B cell (primary cell): ENCODE data around the gene MARS1. TPM values are rescaled to one million over a fixed set of nuclear protein-coding genes. Genes with fewer than 3 reads are reported as not detected.

Experiments
- ATAC-seq: fragments of 200-7000 bp; cut with Tn5 transposase; one replicate; pipeline ENCODE4 v1.10.0; 2021; ENCODE audit warnings: low read depth, mild to moderate bottlenecking, moderate number of reproducible peaks, moderate library complexity
- CTCF ChIA-PET: fragments of 350-600 bp; sonication (Branson Sonifier 250); formaldehyde crosslinking; loops from one replicate; lab custom pipeline; 2021; ENCODE audit warnings: antibody characterized with exemption, inconsistent platforms; lab: Charles Lee
- POLR2A ChIA-PET: fragments of 350-600 bp; sonication (Branson Sonifier 250); formaldehyde crosslinking; loops from one replicate; lab custom pipeline; 2021; ENCODE audit warnings: antibody characterized with exemption; lab: Charles Lee
- DNase-seq: peaks from one replicate; pipeline ENCODE4 v3.0.0; 2013
- H2AFZ ChIP-seq: 2 replicates; pipeline ENCODE4 v1.6.1; 2012; ENCODE audit warnings: mild to moderate bottlenecking, low read depth, low read length; ENCODE audit not compliant: insufficient read depth, poor library complexity, severe bottlenecking
- H3K27ac ChIP-seq, 2 donors: 1 replicate in 1 of 2; 2 replicates in 1 of 2; pipeline ENCODE4 v1.5.1; 2012 to 2013; ENCODE audit warnings: low read length in 2 of 2, mild to moderate bottlenecking in 2 of 2, moderate library complexity in 1 of 2
- H3K27me3 ChIP-seq, 4 experiments: fragments of 200-600 bp in 1 of 4; sonication (generic) in 1 of 4; replicated peaks in 1 of 4; 1 replicate in 2 of 4; 2 replicates in 2 of 4; pipeline versions ENCODE4 v1.6.1 to v1.7.0; 2013 to 2016; ENCODE audit warnings: low read length in 3 of 4, mild to moderate bottlenecking in 2 of 4, mixed read lengths in 1 of 4, moderate library complexity in 1 of 4; ENCODE audit not compliant: insufficient read depth in 4 of 4, control insufficient read depth in 3 of 4; ENCODE audit errors: control extremely low read depth in 1 of 4
- H3K36me3 ChIP-seq, 2 experiments: replicated peaks in 1 of 2; 1 replicate in 1 of 2; 2 replicates in 1 of 2; pipeline versions ENCODE4 v1.6.1 to v1.7.1; 2013; ENCODE audit warnings: low read length in 1 of 2; ENCODE audit not compliant: insufficient read depth in 2 of 2, control insufficient read depth in 1 of 2; ENCODE audit errors: control extremely low read depth in 1 of 2, extremely low read depth in 1 of 2
- H3K4me1 ChIP-seq, 2 donors: fragments of 200-600 bp in 1 of 2; sonication (generic) in 1 of 2; 1 replicate in 1 of 2; 2 replicates in 1 of 2; pipeline versions ENCODE4 v1.5.1 to v1.6.1; 2013 to 2017; ENCODE audit warnings: low read length in 2 of 2; ENCODE audit not compliant: control insufficient read depth in 2 of 2, insufficient read depth in 2 of 2
- H3K4me2 ChIP-seq: replicated peaks from 2 replicates; pipeline ENCODE3; 2012; ENCODE audit warnings: mild to moderate bottlenecking, low read depth, low read length; ENCODE audit not compliant: poor library complexity, severe bottlenecking
- H3K4me3 ChIP-seq, 5 experiments: fragments of 200-600 bp in 1 of 5; sonication (generic) in 1 of 5; 1 replicate in 3 of 5; 2 replicates in 2 of 5; pipeline versions ENCODE4 v1.5.1 to v1.7.0; 2011 to 2016; ENCODE audit warnings: low read length in 4 of 5, mild to moderate bottlenecking in 4 of 5, low read depth in 2 of 5, control low read depth in 1 of 5, moderate library complexity in 1 of 5; ENCODE audit not compliant: insufficient read depth in 1 of 5; ENCODE audit errors: control extremely low read depth in 1 of 5, extremely low read depth in 1 of 5
- H3K79me2 ChIP-seq: fragments of 200-600 bp; sonication (generic); one replicate; pipeline ENCODE4 v1.6.0; 2016; ENCODE audit warnings: low read length; ENCODE audit not compliant: control insufficient read depth, insufficient read depth
- H3K9ac ChIP-seq: fragments of 200-600 bp; sonication (generic); 2 replicates; pipeline ENCODE4 v1.6.1; 2017; ENCODE audit warnings: mild to moderate bottlenecking, low read length, moderate library complexity
- H3K9me3 ChIP-seq, 3 donors: one replicate each; pipeline versions ENCODE4 v1.6.1 to v1.7.1; 2013; ENCODE audit warnings: low read length in 2 of 3; ENCODE audit not compliant: control insufficient read depth in 2 of 3, insufficient read depth in 1 of 3; ENCODE audit errors: control extremely low read depth in 1 of 3
- H4K20me1 ChIP-seq: 2 replicates; pipeline ENCODE4 v1.6.0; 2012; ENCODE audit warnings: mild to moderate bottlenecking, low read length; ENCODE audit not compliant: insufficient read depth, control insufficient read depth, poor library complexity, severe bottlenecking
- H3K27ac Mint-ChIP-seq: one replicate; pipeline ENCODE4 v1.8.0; 2021; ENCODE audit warnings: mixed read lengths
- H3K27me3 Mint-ChIP-seq: one replicate; pipeline ENCODE4 v1.8.0; 2021; ENCODE audit warnings: mixed read lengths
- H3K4me1 Mint-ChIP-seq: one replicate; pipeline ENCODE4 v1.8.0; 2021; ENCODE audit warnings: mixed read lengths
- H3K4me3 Mint-ChIP-seq: one replicate; pipeline ENCODE4 v1.8.0; 2021; ENCODE audit warnings: mixed read lengths
- H3K9me3 Mint-ChIP-seq: one replicate; pipeline ENCODE4 v1.8.0; 2022; ENCODE audit warnings: mixed read lengths; ENCODE audit not compliant: insufficient read depth
- CTCF ChIP-seq: fragments of 200-600 bp; IDR thresholded peaks from one replicate; pipeline ENCODE4 v1.8.0; 2022; ENCODE audit warnings: antibody characterized with exemption, mild to moderate bottlenecking
- EZH2 ChIP-seq: IDR thresholded peaks from 2 replicates; pipeline ENCODE4 v1.6.1; 2012; ENCODE audit warnings: borderline replicate concordance, low read depth, mild to moderate bottlenecking, moderate library complexity, low read length; ENCODE audit not compliant: insufficient read depth, poor library complexity, severe bottlenecking
- WGBS: methylation state at CpG from one replicate; pipeline ENCODE4 v1.1.5; 2013; ENCODE audit warnings: missing lambda C conversion rate; ENCODE audit not compliant: insufficient coverage; 5-methylcytosine and 5-hydroxymethylcytosine counted together
- intact Hi-C: fragments of 100-400 bp; cut with micrococcal nuclease; formaldehyde crosslinking; loops from one replicate; pipeline ENCODE4 v1.10.0; 2022
- polyA plus RNA-seq: library from polyadenylated mRNA; depleted of rRNA; stranded (reverse); fragments of >200 nt; gene quantifications from 2 replicates; pipeline ENCODE4 v1.2.3, GENCODE V29; 2012
- total RNA-seq, 2 donors: library from RNA; stranded (reverse); fragments of 120-200 nt in 1 of 2; gene quantifications; 1 replicate in 1 of 2; 2 replicates in 1 of 2; pipeline versions ENCODE4 v1.2.3 to v1.2.4, GENCODE V29; 2013 to 2022

MARS1 gene
- total and polyA plus RNA-seq, 2 donors (not counting 1 experiment from before 2014, with no cell fraction given) = 158 to 193 TPM

DNA sequence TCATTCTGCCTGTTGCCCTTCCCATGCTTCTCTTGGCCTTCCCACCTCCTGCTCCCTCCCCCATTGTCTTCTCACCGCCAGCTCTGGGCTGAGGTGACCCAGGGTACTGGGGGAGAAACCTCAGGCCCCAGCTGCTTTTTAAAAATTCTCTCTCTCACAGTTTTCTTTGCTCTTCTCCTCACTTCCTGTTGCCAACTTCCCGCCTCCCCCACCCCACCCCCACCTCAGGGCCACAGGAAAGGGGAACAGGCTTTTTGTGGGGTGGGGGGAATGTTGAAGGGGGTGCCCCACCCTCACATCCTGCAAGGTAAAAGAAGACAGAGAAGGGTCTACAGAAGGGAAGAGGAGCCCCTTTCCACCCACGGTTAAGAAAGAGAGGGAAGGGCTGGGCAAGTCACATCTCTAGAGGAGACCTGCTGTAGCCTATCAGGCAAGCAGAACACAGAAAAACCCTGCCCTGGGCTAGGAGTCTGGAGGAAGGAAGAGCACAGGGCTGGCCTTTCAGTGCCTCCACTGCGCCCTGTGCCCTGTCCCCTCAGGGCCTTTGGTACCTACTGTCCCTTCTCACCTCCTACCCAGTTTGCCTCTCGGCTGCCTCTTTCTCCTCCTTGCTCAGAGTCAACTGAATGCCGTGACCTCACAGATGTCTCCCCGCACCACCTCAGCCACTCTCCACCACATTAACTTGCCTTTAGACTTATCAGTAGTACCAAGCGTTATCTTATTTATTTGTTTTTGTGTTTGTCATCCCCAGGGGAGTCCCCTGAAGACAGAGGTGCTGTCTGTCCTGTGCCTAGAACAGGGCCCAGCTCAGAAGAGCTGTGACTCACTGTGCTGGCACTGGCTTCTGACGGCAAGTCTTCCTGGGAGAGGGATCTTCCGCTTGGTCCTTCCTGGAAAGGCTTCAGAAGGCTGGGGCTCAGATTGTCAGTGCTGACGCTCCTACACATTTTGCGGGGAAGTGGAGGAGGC lies 9.9 kb upstream of the MARS1 start:
- ChIA-PET POLR2A (interaction anchor here (1.0 to 5.3 kb wide), 6 partner anchors 8 to 42 kb away, joined by 3 to 39 read pairs (median 8); partner anchors contain the start of gene DDIT3), CTCF (interaction anchor here (0.6 to 10.4 kb wide), 8 partner anchors 9 to 252 kb away, joined by 3 to 166 read pairs (median 6); partner anchors contain the start of genes DDIT3, GLI1 and MARS1)
- Mint-ChIP-seq H3K9me3 (no peaks in the 10 kb centered on the region), H3K4me1 (peaks cover 79% of the 10 kb centered on the region), H3K27me3 (no peaks in the 10 kb centered on the region), H3K4me3 (peak overlapping the region; percentile 99), H3K27ac (peak overlapping the region; percentile 98)
- peaks cover 62 to 87% of the 10 kb centered on the region in 2 donors for H3K4me1 ChIP-seq
- intact Hi-C loops = loop anchor here (2.0 to 5.0 kb wide), 2 partner anchors 45 to 144 kb away; partner anchors contain the start of gene MBD6
- peak overlapping the region; percentile 95 for H3K4me2 ChIP-seq
- TF ChIP-seq EZH2 = no peak
- no peak for TF ChIP-seq CTCF
- peak overlapping the region; percentile 53 for H2AFZ ChIP-seq
- peaks cover 2 to 20% of the 10 kb centered on the region in 2 experiments for H3K36me3 ChIP-seq
- ATAC-seq (peak; percentile 50), DNase-seq (peak; percentile 72)
- H3K27ac ChIP-seq = peak overlapping the region; percentile 91 to 99
- H3K9ac ChIP-seq = peak overlapping the region; percentile 88
- no peaks in the 10 kb centered on the region for H3K9me3 ChIP-seq
- peak overlapping the region; percentile 78 to 94 (median 85) for H3K4me3 ChIP-seq
- peaks cover 11% of the 10 kb centered on the region for H4K20me1 ChIP-seq
- H3K79me2 ChIP-seq = peaks cover 73% of the 10 kb centered on the region
- H3K27me3 ChIP-seq = no peaks in the 10 kb centered on the region
- WGBS = 45% methylated on average over 7 of the region's 12 CpGs
